Mammary epithelial cell (primary cell): Measurements from ENCODE around the gene TH.

Experiments used
- CTCF ChIP-seq, 2 donors: IDR thresholded peaks in 1 of 2; conservative IDR thresholded peaks in 1 of 2; 2 replicates each; pipeline ENCODE4 v1.5.1; 2011 to 2012; ENCODE audit warnings: inconsistent platforms in 2 of 2, low read length in 2 of 2, mild to moderate bottlenecking in 2 of 2, control low read depth in 1 of 2, low read depth in 1 of 2; ENCODE audit not compliant: insufficient read depth in 1 of 2; ENCODE audit errors: extremely low read depth in 1 of 2
- EZH2 ChIP-seq: IDR thresholded peaks from 2 replicates; pipeline ENCODE4 v1.6.1; 2012; ENCODE audit warnings: low read length, inconsistent platforms, borderline replicate concordance

DNA sequence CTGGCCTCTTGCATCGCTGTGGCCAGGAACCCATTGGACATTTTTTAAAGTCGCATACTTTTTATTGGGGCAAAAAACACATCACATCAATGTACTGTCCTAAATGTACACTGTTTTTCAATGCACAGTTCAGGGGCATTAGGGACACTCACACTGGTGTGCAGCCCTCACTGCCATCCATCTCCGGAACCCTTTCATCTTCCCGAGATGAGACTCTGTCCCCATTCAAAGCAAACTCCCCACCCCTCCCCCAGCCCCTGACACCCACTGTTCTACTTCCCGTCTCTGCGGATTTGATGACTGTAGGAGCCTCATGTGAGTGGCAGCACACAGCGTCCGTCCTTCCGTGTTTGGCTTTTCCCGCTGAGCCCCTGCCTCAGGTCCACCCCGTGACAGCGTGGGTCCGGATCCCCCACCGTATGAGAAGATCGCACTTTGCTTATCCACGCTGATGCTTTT lies 41.8 kb upstream of the TH start:
- TF ChIP-seq EZH2: no peak
- no peak for TF ChIP-seq CTCF (conservative IDR thresholded peaks at IDR 0.05 in 1 of 2, IDR thresholded peaks at IDR 0.05 in 1 of 2; ENCODE audit: extremely low read depth in 1 of 2, insufficient read depth in 1 of 2, low read depth in 1 of 2, low read length in 2 of 2)
